HG03196 (cell line): Measurements from ENCODE around the gene LSM12.
"Not testable (repeated sequence)": the region's sequence is repeated elsewhere in the genome, so short reads cannot be mapped to it uniquely, and the experiment has no call there.

Experiments used
- ATAC-seq: cut with Tn5 transposase; IDR thresholded peaks from one replicate; pipeline ENCODE4 v1.9.1; 2021; ENCODE audit not compliant: unreplicated experiment

Gene LSM12

GRCh38 chr17:44008205-44008909 is 58.1 kb downstream of the LSM12 start:
- ATAC-seq = no peak

GRCh38 chr17:44007346-44008204 is 58.9 kb downstream of the LSM12 start:
- no peak for ATAC-seq

DNA sequence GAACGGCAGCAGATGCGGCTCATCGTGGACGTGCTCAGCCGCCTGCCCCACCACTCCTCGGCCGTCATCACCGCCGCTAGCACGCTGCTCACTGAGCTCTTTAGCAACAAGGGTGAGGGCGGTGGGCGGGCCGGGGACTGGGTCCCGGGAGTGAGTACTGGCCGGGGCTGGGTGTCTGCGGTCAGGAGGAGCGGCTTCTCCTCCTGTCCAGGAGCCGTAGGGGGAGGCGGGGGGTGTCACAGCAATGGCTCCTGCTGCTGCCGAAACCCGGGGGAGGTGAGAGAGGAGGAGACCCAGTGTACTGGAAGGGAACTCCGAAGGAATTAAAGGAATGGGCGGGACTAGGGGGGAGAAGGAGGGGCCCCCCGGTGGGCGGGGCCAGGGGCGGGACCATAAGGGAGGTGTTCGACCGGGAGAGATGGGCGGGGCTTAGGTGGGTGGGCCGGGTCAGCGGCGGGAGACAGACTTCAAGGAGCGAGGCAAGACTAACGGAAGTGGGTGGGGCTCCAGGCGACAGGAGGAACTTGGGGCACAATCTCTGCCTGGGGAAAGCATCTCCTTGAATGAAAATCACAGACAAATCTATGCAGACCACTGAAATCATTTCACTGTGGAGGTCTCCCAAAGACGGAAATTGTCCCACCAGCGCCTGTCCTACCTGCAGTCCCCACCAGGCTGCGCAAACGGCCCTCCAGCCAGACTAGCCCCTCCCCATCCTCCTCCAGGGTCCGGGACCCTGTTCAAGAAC is 59.7 kb downstream of the LSM12 start:
- ATAC-seq = peak; percentile 57

GRCh38 chr17:44006272-44006597 is 60.2 kb downstream of the LSM12 start:
- ATAC-seq = no peak

DNA sequence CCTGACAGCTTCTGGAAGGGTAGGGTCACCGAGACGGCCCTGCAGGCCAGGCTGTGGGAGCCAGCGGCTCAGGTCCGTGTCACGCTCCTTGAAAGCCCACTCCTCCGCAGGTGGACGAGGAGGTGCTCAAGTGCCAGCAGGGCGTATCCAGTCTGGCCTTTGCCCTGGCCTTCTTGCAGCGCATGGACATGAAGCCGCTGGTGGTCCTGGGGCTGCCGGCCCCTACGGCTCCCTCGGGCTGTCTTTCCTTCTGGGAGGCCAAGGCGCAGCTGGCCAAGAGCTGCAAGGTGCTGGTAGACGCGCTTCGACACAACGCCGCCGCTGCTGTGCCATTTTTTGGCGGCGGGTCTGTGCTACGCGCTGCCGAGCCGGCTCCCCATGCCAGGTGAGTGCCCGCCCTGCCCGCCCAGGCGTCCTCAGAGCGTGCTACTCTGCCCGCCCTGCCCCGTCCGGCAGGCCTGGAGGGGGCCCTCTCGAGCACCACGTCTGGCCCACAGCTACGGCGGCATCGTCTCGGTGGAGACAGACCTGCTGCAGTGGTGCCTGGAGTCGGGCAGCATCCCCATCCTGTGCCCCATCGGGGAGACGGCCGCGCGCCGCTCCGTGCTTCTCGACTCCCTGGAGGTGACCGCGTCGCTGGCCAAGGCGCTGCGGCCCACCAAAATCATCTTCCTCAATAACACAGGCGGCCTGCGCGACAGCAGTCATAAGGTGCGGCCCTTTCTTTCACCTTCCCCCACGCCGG is 60.8 kb downstream of the LSM12 start:
- no peak for ATAC-seq

DNA sequence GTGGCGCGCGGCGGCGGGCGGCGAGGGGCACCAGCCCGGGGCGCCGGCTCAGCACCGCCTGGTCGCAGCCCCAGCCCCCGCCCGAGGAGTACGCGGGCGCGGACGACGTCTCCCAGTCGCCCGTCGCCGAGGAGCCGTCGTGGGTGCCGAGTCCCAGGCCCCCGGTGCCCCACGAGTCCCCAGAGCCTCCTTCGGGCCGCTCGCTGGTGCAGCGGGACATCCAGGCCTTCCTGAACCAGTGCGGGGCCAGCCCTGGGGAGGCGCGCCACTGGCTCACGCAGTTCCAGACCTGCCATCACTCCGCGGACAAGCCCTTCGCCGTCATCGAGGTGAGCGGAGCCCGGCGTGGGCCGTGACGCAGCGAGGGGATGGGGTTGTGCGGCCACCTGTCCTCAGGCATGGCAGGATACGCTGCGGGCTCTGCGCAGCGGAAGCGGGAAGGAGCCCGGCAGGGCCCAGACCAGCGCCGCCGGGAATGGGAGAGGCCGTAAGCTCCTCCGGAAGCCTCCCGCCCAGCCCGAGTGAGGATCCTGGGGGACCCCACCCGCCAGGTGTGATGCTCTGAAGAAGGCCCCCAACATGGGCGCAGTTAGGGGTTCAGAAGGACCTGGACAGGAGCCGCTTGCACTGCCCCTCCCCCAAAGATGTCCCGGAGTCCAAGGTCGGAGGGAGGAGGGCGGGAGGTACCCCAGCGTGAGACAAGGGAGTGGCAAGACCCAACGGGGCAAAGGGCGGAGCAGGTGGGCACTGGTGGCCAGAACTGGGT is 61.5 kb downstream of the LSM12 start:
- no peak for ATAC-seq

GRCh38 chr17:44004077-44004760 is 62.3 kb downstream of the LSM12 start, which contains the start of gene NAGS:
TSS of gene NAGS (plus strand) at chr17:44004622. CDS start at chr17:44004664, 42 bp downstream.
- ATAC-seq = no peak

- no peak for ATAC-seq
Measured at GRCh38 chr17:44002141-44002848, 64.2 kb downstream of the LSM12 start.

DNA sequence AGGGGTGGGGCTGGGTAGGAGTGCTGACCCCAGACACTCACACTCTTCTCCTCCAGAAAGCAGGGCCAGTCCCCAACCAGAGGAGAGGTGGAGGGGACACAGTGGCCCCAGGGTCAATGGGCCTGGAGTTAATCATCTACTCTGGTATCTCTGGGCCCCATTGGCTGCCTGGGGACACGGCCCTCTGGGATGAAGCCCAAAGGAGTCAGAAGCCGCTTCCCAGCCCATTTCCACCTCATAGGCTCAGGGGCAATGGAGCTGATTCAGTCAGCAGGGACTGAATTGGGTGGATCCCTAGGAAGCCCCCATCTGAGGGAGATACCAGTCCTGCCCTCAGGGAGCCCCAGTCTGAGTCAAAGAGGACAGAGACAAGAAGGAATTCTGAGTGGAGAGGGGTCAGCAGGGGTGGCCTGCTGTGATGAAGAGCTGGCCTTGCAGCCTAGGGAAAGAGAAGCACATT is 65.0 kb downstream of the LSM12 start:
- no peak for ATAC-seq

DNA sequence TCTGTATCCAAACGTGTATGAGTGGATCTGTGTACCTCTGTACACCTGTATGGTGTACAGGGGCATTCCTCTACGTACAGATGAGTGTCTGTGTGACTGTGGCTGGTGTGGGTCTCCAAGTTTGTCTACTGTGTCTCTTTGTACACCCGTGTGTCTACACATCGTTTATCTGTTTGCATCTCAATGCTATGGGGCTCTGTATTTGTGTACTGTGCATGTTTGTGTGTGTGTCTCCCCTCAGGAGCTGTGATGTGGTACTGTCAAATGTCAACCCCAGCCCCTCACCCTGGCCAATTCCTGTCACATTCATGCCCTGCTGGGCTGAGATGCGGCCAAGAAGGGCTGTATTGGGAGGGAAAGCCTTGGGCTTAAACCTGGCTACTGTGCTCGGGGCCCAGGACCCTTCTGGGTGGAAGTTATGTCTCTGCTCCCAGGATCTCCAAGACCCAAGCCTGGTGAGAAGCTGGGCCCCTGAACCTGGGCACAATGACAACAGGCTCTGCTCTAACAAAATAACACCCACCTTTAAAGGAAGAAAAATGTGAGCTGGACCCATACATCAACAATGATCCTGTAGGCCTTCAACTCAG is 65.5 kb downstream of the LSM12 start:
- ATAC-seq = no peak

DNA sequence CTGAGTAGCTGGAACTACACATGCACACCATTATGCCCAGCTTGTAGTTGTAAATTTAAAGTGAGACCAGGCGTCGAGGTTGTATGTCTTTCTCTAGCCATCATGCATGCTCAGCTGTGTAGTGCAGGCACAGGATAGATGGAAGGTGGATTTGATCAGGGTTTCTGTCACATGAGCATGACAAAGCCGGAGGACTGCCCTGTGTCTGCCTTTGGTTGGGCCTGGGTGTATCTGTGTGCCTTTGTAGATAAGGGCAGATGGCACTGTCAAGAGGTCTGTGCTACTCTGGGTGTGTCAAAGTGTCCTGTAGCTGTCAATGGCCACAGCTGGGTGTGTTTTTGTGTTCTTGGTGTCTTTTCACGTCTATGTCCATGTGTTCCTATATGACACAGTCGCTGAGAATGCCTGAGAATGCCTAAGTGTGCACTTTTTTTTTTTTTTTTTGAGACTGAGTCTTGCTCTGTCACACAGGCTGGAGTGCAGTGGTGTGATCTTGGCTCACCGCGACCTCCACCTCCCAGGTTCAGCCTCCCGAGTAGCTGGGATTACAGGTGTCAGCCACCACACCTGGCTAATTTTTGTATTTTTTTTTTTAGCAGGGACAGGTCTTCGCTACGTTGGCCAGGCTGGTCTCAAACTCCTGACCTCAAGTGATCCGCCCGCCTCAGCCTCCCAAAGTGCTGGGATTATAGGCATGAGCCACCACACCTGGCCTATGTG is 66.2 kb downstream of the LSM12 start:
- ATAC-seq = no peak

DNA sequence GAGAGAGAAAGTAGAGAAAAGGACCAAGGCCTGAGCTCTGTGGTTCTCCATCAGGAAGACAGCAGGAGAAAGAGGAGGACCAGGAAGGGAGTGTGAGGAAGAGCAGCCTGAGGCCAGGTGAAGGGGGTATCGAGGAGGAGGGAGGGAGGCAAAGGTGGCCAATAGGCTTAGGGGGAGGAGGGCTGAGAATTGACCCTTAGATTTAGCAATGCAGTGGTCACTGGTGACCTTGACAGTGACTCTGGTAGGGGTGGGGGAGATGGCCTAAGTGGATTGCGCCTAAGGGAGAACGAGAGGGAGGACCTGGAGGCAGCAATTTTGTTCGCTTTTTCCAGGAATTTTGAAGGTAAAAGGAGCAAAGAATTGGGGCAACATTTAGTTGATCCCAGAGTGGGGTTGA is 67.4 kb downstream of the LSM12 start:
- ATAC-seq = no peak

DNA sequence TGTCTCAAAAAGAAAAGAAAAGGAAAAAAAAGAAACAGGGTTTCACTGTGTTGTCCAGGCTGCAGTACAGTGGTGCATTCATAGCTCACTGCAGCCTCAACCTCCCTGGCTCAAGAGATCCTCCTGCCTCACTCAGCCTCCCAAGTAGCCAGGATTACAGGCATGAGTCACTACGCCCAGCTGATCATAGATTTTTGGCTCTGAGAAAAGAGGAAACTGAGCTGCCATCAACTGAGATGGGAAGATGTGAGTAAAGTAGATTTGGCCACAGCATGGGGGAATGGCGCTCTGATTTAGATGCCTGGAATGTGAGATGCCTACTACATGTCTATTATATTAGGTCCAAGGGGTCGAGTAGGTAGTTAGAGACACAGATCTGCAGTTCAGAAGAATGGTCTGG is 67.9 kb downstream of the LSM12 start:
- ATAC-seq = no peak

DNA sequence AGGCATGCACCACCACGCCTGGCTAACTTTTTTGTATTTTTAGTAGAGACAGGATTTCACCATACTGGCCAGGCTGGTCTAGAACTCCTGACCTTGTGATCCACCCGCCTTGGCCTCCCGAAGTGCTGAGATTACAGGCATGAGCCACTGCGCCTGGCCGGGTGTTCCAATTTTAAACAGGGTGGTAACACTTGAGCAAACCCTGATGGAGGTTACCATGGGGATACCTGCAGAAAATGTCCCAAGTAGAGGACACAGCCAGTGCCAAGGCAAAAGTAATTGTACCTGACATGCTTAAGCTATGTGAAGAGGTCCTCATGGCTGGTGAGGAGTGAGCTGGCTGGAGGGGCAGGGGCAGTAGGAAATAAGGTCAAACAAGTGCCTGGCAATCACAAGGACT is 69.3 kb downstream of the LSM12 start:
- ATAC-seq = not testable (repeated sequence)

- ATAC-seq = no peak
Measured at GRCh38 chr17:43995150-43995471, 71.4 kb downstream of the LSM12 start.

DNA sequence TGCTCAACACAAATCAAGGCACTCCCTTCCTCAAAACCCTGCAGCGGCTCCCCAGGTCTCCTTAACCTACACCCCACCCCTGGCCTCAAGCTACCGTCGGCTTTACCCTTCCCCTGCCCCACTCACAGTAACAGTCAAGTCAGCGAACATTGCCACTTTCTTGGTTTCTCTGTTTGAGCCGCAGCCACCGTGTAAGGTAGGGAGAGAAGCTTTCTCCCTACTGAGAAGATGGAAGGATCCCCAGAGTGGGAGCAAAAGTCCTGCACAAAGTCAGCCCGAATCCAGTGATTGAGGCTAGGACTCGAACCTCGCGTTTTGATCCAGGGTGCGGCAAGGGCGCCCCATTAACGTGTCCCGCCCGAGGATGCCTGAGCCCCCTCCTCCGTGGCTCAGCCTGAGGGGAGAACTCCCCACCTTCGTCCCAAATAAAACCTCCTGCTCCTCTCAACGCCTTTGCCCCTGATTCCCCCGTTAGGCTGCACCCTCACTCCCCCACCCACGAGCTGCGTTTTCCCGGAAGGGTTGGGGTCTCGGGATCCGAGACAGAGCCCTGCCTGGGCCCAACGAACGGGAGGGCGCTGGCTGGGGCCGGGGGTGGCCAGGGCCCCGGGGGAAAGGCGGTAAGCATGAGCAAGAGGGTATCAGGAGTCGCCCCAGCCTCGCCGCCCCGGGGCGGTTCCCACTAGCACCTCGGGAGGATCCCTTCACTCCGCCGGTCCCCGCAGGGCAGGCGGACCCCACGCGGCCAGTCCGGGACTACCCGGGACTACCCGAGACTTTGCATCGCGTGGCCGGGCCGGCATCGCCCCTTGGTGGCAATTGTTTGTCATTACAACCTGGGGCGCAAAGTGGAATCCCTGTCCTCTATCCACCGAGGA is 72.0 kb downstream of the LSM12 start:
- ATAC-seq = no peak

- ATAC-seq = no peak
Measured at GRCh38 chr17:43992641-43993040, 73.8 kb downstream of the LSM12 start.
